MM.1S (cell line): ENCODE data around the gene BCL11B.

Source experiments
- DNase-seq: peaks from one replicate; pipeline ENCODE4 v3.0.0-alpha.2; 2015
- H2AFZ ChIP-seq: fragments of 300-600 bp; sonication (generic); 2 replicates; pipeline ENCODE4 v1.6.0; 2016; ENCODE audit warnings: antibody characterized with exemption, low read length
- H3F3A ChIP-seq: fragments of 300-600 bp; sonication (generic); 2 replicates; pipeline ENCODE4 v1.6.1; 2016; ENCODE audit warnings: mild to moderate bottlenecking, antibody characterized with exemption, low read length, moderate library complexity, mixed read lengths; ENCODE audit not compliant: insufficient read depth
- H3K27ac ChIP-seq: fragments of 300-600 bp; sonication (generic); 2 replicates; pipeline ENCODE4 v1.5.1; 2016; ENCODE audit warnings: mild to moderate bottlenecking, low read length
- H3K27me3 ChIP-seq: fragments of 300-600 bp; sonication (generic); replicated peaks from 2 replicates; pipeline ENCODE4 v1.6.0; 2016; ENCODE audit warnings: low read length; ENCODE audit not compliant: insufficient read depth
- H3K36me3 ChIP-seq: fragments of 300-600 bp; sonication (generic); replicated peaks from 2 replicates; pipeline ENCODE4 v1.6.1; 2016; ENCODE audit warnings: mild to moderate bottlenecking, low read length, mixed read lengths; ENCODE audit not compliant: insufficient read depth
- H3K4me1 ChIP-seq: fragments of 300-600 bp; sonication (generic); 2 replicates; pipeline ENCODE4 v1.6.1; 2016; ENCODE audit warnings: low read length, mixed read lengths
- H3K4me2 ChIP-seq: fragments of 300-600 bp; sonication (generic); 2 replicates; pipeline ENCODE4 v1.6.0; 2016; ENCODE audit warnings: low read depth, low read length
- H3K4me3 ChIP-seq: fragments of 300-600 bp; sonication (generic); 2 replicates; pipeline ENCODE4 v1.5.1; 2016; ENCODE audit warnings: low read length, mixed read lengths
- H3K79me2 ChIP-seq: fragments of 300-600 bp; sonication (generic); 2 replicates; pipeline ENCODE4 v1.6.1; 2016; ENCODE audit warnings: mixed run types, low read length, mixed read lengths
- H3K9ac ChIP-seq: fragments of 300-600 bp; sonication (generic); 2 replicates; pipeline ENCODE4 v1.6.1; 2016; ENCODE audit warnings: low read length, mixed read lengths
- H3K9me2 ChIP-seq: fragments of 300-600 bp; sonication (generic); replicated peaks from 2 replicates; pipeline ENCODE4 v1.6.1; 2016; ENCODE audit warnings: mild to moderate bottlenecking, low read length, mixed read lengths; ENCODE audit not compliant: insufficient read depth
- H3K9me3 ChIP-seq: fragments of 300-600 bp; sonication (generic); replicated peaks from 2 replicates; pipeline ENCODE4 v1.6.1; 2016; ENCODE audit warnings: mild to moderate bottlenecking, low read length, mixed read lengths; ENCODE audit not compliant: insufficient read depth
- H4K20me1 ChIP-seq: fragments of 300-600 bp; sonication (generic); 2 replicates; pipeline ENCODE4 v1.6.1; 2016; ENCODE audit warnings: mild to moderate bottlenecking, low read length, moderate library complexity, mixed read lengths; ENCODE audit not compliant: insufficient read depth
- EZH2 ChIP-seq: fragments of 300-600 bp; sonication (generic); optimal IDR thresholded peaks from 2 replicates; pipeline ENCODE3; 2017; ENCODE audit warnings: low read depth, mild to moderate bottlenecking, antibody characterized with exemption, low read length, mixed read lengths
- EZH2phosphoT487 ChIP-seq: fragments of 300-600 bp; sonication (generic); IDR thresholded peaks from 2 replicates; pipeline ENCODE4 v1.6.1; 2018; ENCODE audit warnings: antibody characterized with exemption, low read length
- TF ChIP-seq, protein P1 (sequence below): fragments of 300-600 bp; sonication (generic); IDR thresholded peaks from 2 replicates; pipeline ENCODE4 v1.5.1; 2016; ENCODE audit warnings: antibody characterized with exemption, low read length, mixed read lengths

Gene BCL11B

DNA sequence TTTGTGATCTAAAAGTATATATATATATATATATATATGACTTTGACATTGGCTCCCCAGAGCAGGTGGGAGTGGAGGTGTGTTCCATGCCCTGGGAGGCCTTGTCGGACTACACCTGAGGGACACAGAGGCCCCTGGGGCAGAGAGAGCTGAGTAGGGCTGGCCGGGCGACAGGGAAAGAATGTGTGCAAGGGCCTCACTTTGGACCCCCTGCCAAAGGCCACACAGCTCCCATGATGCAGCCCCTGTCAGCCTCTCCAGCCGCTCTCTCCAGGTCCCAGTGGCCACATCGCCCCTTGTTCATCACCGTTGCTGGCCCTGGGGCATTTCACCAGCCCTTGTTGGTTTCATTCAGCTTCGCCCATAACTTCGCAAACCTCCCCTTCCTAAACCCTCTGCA, 123.9 kb downstream of the BCL11B start:
- Histone ChIP-seq H3K9ac (no peak overlapping the region), H3K4me3 (no peak overlapping the region), H3K4me2 (no peak overlapping the region), H4K20me1 (no peaks in the 10 kb centered on the region), H3K9me2 (no peaks in the 10 kb centered on the region), H3F3A (no peaks in the 10 kb centered on the region), H3K36me3 (no peaks in the 10 kb centered on the region), H3K27me3 (no peaks in the 10 kb centered on the region), H3K27ac (no peak overlapping the region), H3K9me3 (no peaks in the 10 kb centered on the region), H3K79me2 (no peaks in the 10 kb centered on the region), H3K4me1 (no peaks in the 10 kb centered on the region), H2AFZ (no peak overlapping the region)
- no peak for DNase-seq
- TF ChIP-seq EZH2 (no peak), EZH2phosphoT487 (no peak)
- TF ChIP-seq, protein P1, sequence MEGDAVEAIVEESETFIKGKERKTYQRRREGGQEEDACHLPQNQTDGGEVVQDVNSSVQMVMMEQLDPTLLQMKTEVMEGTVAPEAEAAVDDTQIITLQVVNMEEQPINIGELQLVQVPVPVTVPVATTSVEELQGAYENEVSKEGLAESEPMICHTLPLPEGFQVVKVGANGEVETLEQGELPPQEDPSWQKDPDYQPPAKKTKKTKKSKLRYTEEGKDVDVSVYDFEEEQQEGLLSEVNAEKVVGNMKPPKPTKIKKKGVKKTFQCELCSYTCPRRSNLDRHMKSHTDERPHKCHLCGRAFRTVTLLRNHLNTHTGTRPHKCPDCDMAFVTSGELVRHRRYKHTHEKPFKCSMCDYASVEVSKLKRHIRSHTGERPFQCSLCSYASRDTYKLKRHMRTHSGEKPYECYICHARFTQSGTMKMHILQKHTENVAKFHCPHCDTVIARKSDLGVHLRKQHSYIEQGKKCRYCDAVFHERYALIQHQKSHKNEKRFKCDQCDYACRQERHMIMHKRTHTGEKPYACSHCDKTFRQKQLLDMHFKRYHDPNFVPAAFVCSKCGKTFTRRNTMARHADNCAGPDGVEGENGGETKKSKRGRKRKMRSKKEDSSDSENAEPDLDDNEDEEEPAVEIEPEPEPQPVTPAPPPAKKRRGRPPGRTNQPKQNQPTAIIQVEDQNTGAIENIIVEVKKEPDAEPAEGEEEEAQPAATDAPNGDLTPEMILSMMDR, result no peak

DNA sequence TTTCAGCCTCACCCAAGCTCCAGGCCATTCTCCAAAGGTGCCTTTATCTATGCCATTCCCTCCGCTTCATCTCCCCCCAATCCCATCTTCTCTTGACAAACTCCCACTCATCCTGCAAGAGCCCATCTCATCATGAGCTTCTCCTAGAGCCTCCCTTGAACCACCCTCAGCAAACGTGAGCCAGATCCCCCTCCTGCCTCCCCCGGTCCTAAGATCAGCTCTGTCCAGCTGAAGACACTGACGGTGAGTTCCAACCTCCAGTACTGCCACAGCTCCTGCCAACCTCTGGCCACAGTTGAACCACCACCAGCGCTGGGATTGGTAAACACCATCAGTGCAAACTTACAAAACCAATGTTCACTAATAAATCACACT, 124.6 kb downstream of the BCL11B start:
- H3K9me2 ChIP-seq, result no peaks in the 10 kb centered on the region

DNA sequence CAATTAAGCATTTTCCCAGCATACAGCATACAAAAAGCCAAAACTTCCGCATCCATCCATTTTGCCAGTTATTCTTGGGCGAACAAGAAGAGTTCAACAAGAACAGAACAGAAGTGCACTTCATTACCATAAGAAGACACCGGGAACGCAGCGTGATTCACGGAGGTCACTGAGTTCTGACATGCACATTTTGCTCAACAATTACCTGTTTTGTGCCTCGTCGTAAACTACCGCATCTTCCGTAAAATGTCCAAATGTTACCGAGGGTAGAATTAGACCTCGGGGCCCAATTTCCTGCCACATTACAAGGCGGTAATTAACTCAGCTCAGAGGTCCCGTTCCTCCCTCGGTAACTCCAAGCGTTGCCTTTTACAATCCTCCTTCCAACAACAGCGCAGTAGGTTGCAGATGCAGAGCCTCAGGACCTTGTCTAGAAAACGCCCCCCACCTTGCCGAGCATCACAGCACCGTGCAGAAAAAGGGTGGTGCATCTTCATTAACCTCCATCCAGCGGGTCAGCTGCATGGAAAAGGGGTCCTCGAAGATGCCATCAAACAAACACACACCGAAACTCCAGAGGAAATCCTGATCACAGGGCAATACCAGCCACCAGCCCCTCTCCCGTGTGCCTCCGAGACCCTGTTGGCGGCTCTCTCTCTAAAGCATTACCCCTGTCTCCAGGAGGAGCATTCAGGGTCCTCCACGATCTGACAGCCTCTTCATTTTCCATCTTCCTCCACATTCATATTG, 125.2 kb downstream of the BCL11B start:
- Histone ChIP-seq H3K4me2 (no peak overlapping the region), H3K27me3 (no peaks in the 10 kb centered on the region), H3K4me3 (no peak overlapping the region), H4K20me1 (no peaks in the 10 kb centered on the region), H3F3A (no peaks in the 10 kb centered on the region), H3K36me3 (no peaks in the 10 kb centered on the region), H3K79me2 (no peaks in the 10 kb centered on the region), H3K9me3 (no peaks in the 10 kb centered on the region), H2AFZ (no peak overlapping the region), H3K27ac (no peak overlapping the region), H3K9me2 (no peaks in the 10 kb centered on the region), H3K4me1 (no peaks in the 10 kb centered on the region), H3K9ac (no peak overlapping the region)
- no peak for DNase-seq
- TF ChIP-seq EZH2, result no peak

More for the DNA sequence above, 124.6 kb downstream of the BCL11B start:
- Histone ChIP-seq H3F3A (no peaks in the 10 kb centered on the region), H3K9ac (no peak overlapping the region), H3K4me3 (no peak overlapping the region), H3K27ac (no peak overlapping the region), H3K79me2 (no peaks in the 10 kb centered on the region), H3K9me3 (no peaks in the 10 kb centered on the region), H3K36me3 (no peaks in the 10 kb centered on the region), H4K20me1 (no peaks in the 10 kb centered on the region), H3K4me2 (no peak overlapping the region), H3K27me3 (no peaks in the 10 kb centered on the region), H2AFZ (no peak overlapping the region), H3K4me1 (no peaks in the 10 kb centered on the region)
- no peak for DNase-seq
- TF ChIP-seq, protein P1, result no peak
- no peak for TF ChIP-seq EZH2
- TF ChIP-seq EZH2phosphoT487, result no peak

DNA sequence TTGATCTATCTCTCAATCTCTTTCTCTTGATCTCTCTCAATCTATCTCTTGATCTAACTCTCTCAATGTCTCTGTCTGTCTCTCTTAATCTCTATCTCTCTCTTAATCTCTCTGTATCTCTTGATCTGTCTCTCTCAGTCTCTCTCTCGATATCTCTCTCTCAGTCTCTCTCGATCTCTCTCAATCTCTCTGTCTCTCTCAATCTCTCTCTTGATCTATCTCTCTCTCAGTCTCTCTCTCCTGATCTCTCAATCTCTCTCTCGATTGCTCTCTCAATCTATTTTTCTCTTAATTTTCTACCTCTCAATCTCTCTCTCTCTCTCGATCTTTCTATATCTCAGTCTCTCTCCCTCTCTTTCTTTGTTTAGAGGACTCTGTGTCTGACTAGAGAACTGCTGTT, 126.7 kb downstream of the BCL11B start:
- no peak for TF ChIP-seq EZH2phosphoT487
- TF ChIP-seq EZH2, result no peak
- TF ChIP-seq, protein P1, result no peak
- H3F3A ChIP-seq, result no peaks in the 10 kb centered on the region
- H3K9me3 ChIP-seq, result no peaks in the 10 kb centered on the region
- H3K4me1 ChIP-seq, result no peaks in the 10 kb centered on the region
- H3K4me3 ChIP-seq, result no peak overlapping the region
- DNase-seq, result no peak
- H4K20me1 ChIP-seq, result no peaks in the 10 kb centered on the region
- H3K27ac ChIP-seq, result no peak overlapping the region
- H3K27me3 ChIP-seq, result no peaks in the 10 kb centered on the region
- H3K9me2 ChIP-seq, result no peaks in the 10 kb centered on the region
- H3K9ac ChIP-seq, result no peak overlapping the region
- H3K36me3 ChIP-seq, result no peaks in the 10 kb centered on the region
- H2AFZ ChIP-seq, result no peak overlapping the region
- no peaks in the 10 kb centered on the region for H3K79me2 ChIP-seq
- H3K4me2 ChIP-seq, result no peak overlapping the region
